Activated CD8-positive, alpha-beta memory T cell treated with anti-CD3 and anti-CD28 coated beads for 24 hours (primary cell): ENCODE results near the gene TNN.
"Not testable (repeated sequence)": the region's sequence is repeated elsewhere in the genome, so short reads cannot be mapped to it uniquely, and the experiment has no call there.

Source experiments
- DNase-seq: peaks from one replicate; pipeline ENCODE4 v3.0.0-alpha.2; 2020

The TNN gene

GRCh38 chr1:175067362-175068106 lies at the start of gene TNN:
TNN (plus strand) TSS chr1:175067833; CDS start chr1:175077419, 9,586 bp downstream.
- DNase-seq, result no peak

- DNase-seq, result no peak
These were observed 48.1 kb upstream of the TNN start for GRCh38 chr1:175019524-175019923.

GRCh38 chr1:175023043-175023921 lies 44.4 kb upstream of the TNN start, which contains the start of gene MRPS14:
MRPS14 (minus strand) TSS chr1:175023425; CDS start chr1:175023408, 17 bp downstream.
- DNase-seq, result peak; percentile 99

GRCh38 chr1:175023922-175024242 lies 43.8 kb upstream of the TNN start:
- DNase-seq, result peak; percentile 73

- DNase-seq, result no peak
These were observed 42.9 kb upstream of the TNN start for GRCh38 chr1:175024773-175025172.

GRCh38 chr1:175033953-175034352 lies 33.7 kb upstream of the TNN start:
- DNase-seq, result no peak

GRCh38 chr1:175034775-175035174 lies 32.9 kb upstream of the TNN start:
- DNase-seq, result no peak

GRCh38 chr1:175035865-175036264 lies 31.8 kb upstream of the TNN start:
- no peak for DNase-seq

GRCh38 chr1:175036476-175036875 lies 31.2 kb upstream of the TNN start:
- no peak for DNase-seq

GRCh38 chr1:175037416-175037815 lies 30.2 kb upstream of the TNN start:
- DNase-seq, result no peak

GRCh38 chr1:175040324-175040879 lies 27.2 kb upstream of the TNN start:
- DNase-seq, result no peak

- DNase-seq, result no peak
These were observed 25.0 kb upstream of the TNN start for GRCh38 chr1:175042650-175043049.

- no peak for DNase-seq
These were observed 23.8 kb upstream of the TNN start for GRCh38 chr1:175043824-175044223.

GRCh38 chr1:175044591-175044990 lies 23.0 kb upstream of the TNN start:
- DNase-seq, result not testable (repeated sequence)

GRCh38 chr1:175045097-175045496 lies 22.5 kb upstream of the TNN start:
- DNase-seq, result no peak

GRCh38 chr1:175045519-175045918 lies 22.1 kb upstream of the TNN start:
- DNase-seq, result no peak

- no peak for DNase-seq
These were observed 16.6 kb upstream of the TNN start for GRCh38 chr1:175050992-175051391.

- no peak for DNase-seq
These were observed 12.9 kb upstream of the TNN start for GRCh38 chr1:175054736-175055135.

GRCh38 chr1:175062339-175062738 lies 5.3 kb upstream of the TNN start:
- no peak for DNase-seq

GRCh38 chr1:175062858-175063257 lies 4.8 kb upstream of the TNN start:
- DNase-seq, result no peak

- no peak for DNase-seq
These were observed 3.2 kb downstream of the TNN start for GRCh38 chr1:175070818-175071217.

- no peak for DNase-seq
These were observed 3.8 kb downstream of the TNN start for GRCh38 chr1:175071276-175071943.
